NCI-H2227 (cell line): ENCODE results near the gene NCKAP1.
"Not testable (repeated sequence)": the region's sequence is repeated elsewhere in the genome, so short reads cannot be mapped to it uniquely, and the experiment has no call there.

Source experiments
- DNase-seq: peaks from one replicate; lab custom pipeline; 2025; ENCODE audit not compliant: unreplicated experiment; lab: John Stamatoyannopoulos, UW

Gene NCKAP1

DNA sequence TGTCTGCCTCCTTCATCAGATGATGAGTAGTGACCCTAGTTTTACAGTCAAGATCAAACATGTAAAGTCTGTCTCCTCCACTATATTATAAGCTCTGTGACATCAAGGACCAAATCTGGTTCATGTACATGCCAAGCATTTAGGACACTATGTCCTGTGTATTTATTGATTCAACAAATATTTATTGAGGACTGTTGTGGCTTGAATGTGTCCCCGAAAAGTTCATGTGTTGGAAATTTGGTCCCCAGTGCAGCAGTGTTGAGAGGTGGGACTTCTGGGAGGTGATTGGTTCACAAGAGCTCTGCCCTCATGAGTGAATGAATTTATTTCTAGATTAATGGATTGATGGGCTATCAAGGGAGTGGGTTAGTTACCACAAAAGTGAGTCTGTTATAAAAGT is 125.2 kb downstream of the NCKAP1 start:
- no peak for DNase-seq

DNA sequence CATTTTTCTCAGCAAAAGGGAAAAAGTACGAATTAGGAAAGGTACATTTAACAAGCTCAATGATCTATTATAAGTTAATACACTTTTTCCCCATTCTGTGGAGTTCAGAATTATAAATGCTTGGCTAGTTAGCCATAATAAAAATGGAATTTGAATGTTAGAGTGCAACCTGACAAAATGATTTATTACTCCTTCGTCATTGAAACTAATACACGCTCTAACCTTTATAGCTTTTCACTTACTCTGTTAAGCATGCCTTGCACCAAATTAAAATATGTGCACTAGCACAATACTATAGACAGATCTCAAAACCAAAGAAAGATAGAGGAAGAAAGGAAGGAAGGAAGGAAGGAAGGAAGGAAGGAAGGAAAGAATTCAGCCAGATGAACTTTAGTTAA is 125.7 kb downstream of the NCKAP1 start:
- no peak for DNase-seq

DNA sequence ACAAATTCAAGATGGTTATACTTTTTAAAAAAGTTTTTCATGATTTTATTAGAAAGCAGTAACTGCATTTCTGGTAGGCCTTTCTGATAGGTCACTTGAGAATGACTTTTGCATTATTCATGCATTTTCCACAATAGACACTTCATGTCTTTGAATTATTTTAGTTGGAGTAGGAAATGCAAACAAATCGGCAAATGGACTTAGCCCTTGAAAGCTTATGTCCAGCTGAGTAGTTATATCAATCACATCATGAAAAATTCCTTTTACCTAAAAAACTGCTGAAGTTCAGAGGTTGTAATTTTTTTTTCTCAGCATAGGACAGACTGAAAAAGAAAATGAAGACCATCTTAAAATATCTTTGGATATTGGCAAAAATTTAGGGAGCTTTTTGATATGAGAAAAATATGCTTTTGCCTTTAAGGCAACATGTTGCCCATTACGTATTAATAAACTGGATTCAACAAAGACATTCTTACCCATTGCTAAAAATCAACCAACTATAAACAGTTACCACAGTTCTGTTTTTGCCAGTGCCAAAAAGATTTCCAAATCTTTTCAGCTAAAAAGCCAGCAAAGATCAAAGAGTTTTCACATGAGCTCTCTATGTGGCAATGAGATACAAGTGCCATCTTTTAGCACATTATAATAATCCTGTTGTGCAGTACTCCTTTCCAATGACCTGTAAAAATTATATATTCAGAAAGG is 126.3 kb downstream of the NCKAP1 start:
- DNase-seq = no peak

DNA sequence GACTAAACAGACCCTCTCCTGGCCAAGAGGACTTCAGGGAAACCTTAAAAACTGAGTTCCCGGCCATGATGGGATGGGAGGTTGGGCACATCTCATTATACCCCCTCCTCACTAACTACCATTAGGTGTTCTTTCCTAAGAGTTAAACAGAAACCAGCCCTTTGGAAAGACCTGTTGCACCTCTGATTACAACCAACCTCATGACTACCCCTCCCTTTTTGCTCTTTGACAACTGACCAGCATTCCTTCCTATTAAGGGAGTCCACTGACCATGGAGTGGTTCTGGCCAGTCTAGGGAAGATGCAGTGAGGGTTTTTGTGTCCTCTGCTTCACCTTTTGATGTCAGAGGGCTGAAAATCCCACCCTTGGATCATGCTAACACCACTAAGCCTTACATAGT is 127.3 kb downstream of the NCKAP1 start:
- no peak for DNase-seq

DNA sequence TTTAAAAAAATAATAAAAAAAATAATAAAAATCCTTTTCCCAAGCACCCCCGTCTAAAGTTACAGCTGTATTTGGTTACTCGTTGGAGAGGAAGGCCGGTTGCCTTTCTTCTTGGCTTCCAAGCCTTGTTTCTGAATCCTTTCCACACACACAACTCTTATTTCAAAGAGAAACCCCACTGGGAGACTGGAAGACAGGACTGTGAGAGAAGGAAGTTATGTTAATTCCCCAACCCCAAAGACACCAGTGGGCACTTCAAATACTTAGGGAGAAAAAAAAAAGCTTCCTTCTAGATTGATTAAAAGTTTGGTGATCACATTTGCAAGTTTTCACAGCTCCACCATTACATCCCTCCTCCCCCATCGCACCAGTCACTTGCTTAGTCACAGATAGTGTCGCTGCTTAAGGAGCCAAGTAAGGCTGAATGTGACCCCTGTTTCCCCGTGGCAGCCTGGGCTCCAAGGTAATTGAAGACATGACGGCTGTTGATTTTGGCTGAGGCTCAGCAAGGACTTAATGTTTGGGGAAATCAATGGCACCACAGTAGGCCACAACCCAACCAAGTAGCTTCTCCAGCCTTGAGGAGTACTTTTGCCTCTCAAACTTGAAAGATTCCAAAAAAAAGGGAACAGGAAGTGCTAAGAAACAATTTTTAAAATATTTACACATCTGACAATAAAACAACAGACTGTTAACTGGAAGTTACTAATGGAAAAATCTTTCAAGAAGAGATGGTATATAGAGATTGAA is 131.0 kb downstream of the NCKAP1 start:
- no peak for DNase-seq

DNA sequence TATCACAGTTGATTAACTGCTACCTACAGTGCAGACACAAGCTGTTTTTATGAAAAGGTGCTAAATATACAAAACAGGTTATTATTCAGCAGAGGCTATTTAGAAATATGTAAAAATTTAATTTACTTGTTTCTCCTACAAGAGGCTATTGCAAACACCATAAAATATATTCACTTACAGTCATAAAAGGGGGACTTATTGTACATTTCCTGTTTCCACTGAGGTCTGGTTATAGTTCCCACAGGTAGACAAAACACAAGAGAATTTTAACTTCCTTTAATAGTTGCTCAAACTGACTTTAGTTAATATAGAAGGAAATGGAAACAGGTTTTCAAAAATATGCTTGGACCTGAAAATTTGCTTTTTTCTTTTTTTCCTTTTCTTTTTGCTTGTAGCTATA is 131.8 kb downstream of the NCKAP1 start:
- no peak for DNase-seq

DNA sequence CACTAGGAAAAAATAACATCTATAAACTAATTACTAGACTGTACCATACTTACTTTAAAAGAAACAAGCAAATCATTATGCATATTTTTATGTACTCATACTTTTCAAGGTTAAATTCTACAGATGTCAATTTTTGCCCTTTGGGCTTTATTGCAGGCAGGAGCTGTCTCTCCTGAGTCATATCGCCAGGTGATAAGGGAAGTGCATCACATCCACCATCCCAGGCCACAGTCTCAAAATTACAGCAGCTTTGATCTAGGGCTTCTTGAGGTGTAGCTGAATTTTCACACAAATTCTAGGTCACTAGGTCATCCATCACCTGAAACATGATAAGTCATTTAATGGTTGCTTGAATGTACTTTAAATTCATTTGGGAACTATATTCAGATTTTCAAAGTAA is 133.4 kb downstream of the NCKAP1 start:
- DNase-seq = no peak

DNA sequence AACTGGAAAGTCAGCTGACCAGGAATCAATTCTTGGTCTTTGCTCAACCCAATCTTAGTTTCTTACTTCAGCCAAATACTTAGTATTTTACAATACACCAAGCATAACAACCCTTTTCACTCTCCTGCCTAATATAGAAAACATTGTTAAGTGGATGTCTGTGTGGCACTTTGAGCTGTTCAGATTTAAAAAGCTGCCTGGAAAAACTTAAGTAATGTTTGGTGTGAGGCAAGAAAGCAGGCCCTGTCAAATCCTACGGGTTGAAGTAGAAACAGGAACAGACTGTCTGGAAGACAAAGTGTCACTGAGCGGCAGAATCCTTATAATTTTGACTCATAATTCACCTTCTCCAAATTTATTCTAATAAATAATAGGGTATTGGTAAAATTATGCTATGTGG is 134.7 kb downstream of the NCKAP1 start:
- no peak for DNase-seq

DNA sequence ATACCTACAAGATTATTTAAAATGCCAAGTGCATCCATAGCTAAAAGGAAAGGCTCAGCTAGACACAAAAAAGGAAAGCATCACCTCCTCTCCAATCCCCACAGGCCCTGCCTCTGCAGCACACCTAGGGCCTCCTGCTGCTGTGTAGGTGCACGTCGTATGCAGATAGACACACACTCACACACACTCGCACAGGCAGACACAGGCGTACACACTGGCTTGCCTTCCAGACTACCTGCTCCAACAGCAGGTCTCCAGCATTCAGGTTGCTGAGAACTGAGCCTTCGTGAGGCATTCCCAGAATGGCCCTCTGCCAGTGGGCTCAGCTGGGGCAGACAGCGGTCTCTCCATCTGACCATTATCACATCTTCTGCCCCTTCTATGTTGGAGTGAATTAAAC is 136.5 kb downstream of the NCKAP1 start:
- DNase-seq = no peak

DNA sequence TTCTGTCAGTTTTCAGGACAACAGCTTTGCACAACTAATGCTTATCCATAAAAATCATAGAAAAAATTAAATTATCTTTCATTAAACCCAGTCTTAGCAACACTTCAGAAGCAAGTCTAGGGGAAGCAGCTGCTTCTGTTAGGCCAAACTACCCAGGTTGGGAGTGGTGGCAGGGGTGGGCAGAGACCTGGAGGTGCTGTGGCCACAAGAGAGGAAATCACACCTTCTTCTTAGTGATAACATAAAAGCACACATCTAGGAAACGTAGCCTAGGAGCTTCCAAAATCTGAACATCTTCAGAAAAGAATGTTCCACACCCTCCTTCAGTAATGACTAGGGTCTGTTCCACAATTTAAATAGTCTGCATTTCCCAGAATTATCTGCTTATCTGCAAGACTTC is 139.5 kb downstream of the NCKAP1 start:
- DNase-seq = no peak

DNA sequence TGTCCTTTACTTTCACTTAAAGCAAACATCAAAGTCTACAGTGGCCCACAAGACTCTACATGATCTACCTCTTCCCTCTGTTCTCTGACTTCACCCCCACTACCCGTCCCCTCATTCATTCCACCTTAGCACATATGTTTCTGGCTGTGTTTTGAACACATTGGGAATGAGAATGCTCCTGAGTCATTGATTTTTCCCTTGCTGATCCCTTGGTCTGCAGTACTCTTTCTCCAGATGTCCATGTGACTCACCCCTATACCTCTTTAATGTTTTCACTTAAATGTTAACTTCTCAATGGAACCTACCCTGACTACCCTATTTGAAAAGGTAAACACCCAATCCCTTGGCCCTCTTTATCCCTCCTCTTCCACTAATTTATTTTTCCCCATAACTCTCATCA is 141.1 kb downstream of the NCKAP1 start:
- DNase-seq = no peak

DNA sequence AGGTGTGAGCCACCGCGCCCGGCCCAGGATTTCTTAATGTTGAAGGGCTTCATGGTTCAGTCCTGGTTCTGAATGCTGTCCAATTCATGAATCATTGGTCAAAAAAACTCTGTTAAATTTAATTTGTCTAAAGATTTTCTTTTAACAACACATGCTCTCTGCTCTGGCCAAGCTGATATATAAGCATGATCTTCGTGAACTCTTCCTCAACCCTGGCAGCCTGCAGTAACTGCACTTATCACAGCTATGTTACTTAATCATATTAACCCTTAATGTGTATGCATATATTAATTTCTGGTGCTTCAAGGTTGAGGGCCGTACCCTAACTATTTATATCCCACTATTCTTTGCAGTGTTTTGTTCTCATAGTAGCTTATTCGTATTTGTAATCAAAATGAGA is 142.5 kb downstream of the NCKAP1 start:
- no peak for DNase-seq

DNA sequence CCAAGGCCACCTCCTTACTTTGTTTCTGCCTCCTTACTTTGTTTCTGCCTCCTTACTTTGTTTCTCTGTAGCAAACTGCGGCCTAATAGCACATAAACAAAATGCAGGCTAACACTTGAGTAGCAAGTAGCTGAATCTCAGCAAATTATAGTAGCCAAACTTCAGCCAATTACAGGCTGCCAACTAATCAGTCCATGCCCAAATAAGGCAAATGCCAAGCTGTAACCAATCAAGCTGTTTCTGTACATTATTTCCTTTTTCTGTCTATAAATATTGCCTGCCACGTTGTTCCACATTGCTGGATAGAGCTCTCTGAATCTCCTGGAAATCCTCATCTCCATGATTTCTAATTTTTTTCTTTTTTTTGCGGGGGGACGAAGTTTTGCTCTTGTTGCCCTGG is 143.1 kb downstream of the NCKAP1 start:
- DNase-seq = no peak

DNA sequence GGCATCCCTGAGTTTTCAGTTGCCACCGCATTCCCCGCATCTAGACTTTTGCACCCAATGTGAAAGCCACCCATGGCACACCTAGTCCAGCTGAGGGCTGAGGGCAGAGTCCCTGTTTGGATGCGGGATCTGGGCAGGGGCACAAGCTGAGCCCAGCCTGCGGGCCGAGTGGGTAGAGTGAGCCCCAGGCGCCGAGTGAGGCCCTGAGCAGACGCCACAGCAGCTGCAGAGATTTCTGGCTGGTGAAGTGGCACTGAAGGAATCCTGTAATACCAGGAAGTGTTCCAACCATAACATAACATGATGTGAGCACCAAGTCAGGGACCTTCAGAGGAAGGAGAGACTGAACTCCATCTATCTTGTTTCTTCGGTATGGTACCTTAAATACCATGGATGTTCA is 144.1 kb downstream of the NCKAP1 start:
- no peak for DNase-seq

DNA sequence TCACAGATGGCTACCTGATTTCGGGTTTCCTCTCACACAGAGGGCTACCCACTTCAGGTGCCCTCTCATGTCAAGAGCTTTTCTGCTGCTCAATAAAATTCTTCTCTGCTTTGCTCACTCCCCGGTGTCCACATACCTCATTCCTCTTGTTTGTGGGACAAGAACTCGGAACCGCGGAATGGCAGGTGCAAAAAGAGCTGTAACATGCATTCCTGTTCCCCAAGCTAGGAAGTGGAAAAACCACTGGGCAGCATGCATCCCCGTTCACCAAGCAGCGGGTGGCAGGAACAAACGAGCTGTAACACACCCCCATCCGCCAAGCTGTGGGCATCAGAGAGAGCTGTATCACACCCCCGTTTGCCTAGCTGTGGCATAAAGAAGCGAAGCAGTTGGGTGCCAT is 144.6 kb downstream of the NCKAP1 start:
- DNase-seq = no peak

DNA sequence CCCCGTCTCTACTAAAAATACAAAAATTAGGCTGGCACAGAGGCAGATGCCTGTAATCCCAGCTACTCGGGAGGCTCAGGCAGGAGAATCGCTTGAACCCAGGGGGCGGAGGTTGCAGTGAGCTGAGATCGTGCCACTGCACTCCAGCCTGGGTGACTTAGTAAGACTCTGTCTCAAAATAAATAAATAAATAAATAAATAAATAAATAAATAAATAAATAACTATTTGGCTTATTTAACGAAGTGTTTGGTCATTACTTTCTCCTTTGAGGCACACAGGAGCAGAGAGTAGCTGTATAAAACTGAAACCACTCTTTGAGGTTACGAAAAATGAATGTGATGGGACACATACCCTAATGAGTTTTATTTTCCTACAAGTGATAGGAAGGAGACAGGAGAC is 145.2 kb downstream of the NCKAP1 start:
- DNase-seq = not testable (repeated sequence)

DNA sequence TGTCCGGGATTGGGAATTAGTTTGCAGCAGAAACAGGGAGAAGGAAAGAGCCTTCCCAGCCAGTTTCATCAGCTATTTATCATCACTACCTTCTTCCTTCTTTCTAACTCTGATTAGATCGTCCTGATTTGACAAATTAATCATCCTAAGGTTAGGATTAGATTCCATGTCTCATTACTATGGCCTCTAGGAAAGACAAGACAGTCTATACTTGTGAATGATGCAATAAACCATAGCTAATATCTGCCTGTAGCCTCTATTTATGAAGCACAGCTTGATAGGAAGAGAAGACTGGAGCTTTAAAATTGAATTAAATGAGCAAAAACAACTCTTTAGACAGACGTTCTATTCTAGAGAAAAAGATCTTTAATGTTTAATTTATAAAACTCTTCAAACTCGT is 146.6 kb downstream of the NCKAP1 start:
- DNase-seq = no peak

DNA sequence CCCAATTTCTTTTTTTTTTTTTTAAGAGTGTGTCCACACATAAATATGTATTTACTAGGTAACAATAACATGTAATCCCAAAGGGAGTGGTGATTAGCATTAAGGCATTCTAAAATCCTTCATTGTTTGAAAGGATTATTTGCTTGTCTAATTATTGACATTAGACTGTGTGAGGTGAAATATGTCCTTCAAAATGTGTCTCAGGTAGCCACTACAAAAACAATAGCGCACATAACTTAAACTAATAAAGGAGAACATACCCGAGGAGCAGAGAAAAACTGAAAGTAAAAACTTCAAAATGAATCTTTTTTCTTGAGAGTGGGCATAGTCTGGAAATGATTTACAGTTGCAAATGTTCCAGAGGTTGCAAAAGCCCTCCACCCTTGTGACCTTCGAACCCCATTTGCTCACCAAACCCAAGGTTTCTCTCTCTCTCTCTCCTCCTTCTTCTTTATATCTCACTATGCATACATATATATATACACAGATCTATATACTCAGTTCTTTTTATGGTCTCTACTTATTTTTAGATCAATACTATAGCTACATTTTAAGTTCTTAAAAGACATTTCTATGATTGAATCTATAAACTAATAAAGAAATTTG is 147.4 kb downstream of the NCKAP1 start:
- no peak for DNase-seq

DNA sequence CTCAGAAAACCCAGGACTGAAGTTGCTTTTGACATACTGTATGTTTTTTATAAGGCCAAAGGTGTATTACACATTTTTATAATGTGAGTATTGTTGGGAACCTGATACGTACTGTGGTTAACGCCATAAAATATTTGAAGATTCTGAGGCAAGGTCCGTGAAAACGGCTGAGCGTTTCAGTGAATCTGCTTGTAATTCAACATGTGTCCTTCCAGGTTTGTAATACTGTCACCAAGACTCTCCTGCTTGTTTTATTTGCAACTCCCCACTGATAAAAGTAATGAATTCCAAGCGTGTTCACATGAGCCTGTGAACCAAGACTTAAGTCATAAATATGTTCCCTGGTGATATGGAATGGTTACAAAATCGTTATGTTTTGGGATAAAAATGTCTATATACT is 148.0 kb downstream of the NCKAP1 start:
- no peak for DNase-seq

DNA sequence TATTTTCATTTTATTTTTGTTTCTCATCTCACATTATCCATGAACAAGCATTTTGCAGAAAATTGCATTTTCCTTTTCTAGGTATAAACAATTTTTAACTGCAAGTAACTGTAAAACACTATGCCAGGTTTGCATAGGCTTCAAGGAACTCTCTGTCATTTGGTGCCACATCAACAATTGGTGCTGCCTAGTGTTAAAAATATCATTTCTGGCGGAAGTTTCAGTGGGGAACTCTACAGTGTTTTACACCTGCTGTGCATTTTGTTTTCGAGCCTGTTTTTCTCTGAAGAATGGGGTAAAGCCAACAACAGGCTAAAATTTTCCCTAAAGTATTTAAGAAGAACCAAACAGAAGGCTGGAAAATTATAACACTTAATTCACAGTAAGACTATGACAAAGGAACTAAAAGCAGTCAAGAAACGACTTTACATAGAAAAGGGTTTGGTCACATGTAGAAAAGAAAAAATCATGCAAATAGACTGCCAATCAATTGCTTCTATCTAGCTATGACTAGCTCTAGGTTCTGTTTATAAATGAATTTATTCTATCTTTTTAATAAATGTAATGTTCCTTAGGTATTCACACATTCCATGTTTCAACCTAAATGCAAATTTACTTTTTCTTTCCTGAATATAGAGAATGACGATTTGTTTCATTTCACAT is 150.4 kb downstream of the NCKAP1 start:
- DNase-seq = no peak

DNA sequence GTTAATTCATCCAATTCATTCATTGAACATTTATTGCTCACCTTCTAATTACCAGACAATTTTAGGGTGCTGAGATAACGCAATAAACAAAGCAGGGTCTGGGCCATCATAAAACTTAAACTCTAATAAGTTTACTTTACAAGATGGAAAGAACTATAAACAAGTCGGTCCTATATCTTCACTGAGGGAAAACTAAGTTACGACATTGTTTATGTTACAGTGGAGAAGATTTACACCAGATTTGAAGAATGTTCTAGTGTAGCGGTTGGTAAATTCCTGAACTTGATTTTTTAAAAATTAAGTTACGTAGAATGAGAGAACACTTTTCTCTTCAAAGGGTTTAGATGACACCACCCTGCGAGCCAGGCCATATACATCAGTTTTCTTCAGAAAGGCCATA is 151.2 kb downstream of the NCKAP1 start:
- DNase-seq = no peak

DNA sequence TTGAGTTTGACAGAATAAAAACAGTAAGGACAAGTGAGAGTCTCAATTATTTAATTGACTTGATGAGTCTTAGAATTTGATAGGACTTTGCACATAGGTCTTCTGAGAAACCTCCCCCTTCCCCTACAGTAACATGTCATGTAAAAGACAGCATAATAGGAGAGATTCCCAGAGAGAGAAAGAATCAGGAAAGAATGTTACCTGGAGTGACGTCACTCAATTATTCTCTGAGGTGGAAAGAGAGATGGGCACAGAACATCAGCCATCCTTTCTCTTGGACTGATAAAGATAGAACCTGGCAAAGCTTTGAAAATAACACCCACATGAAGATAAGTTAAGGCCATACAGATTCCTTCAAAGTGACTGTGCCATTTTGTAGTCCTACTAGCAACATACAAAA is 152.5 kb downstream of the NCKAP1 start:
- no peak for DNase-seq
